NCI-H1694 treated with DMSO at 0.1 percent for 48 hours (cell line): Measurements from ENCODE around the gene METRN.

Experiments used
- DNase-seq: peaks from one replicate; lab custom pipeline; 2025; lab: John Stamatoyannopoulos, UW

The METRN gene

DNA sequence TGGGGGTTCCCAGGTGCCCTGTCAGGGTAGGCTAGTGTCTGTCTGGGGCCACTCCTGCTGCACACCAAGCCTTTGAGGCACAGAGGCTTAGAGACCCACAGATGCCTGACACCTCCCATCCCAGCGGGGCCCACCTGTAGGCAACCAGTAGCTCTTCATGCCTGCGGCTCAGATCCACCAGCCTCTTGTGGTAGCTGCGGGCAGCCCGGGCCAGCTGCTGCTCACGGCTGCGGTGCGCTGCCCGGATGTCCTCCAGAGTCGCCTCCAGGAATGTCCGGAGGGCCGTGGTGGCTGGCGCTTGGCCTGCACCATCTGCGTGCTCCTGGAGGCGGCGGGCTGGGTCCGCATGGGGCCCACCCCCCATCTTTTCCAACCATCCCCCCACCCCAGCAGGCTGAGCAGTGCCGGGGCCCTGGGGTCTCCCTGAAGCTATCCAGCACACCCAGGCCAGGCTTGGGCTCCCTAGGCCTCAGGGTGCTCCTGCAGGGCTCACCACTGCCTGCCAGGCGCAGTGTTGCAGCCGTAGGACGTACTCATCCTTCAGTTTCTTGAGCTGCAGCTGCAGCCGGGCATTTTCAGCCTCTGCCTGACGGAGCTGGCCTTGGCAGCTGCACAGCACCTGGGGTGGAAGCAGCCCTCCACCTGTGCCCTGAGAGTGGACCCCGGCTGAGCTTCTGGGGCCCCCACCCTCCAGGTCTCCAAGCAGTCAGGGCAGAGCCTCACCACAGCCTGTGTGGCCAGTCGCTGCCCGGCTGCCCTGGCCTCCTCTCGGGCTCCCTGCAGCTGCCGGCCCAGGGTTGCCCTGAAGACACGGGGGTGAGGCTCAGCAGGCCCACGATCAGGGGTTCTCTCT, 9.5 kb downstream of the METRN start:
- DNase-seq, result no peak

DNA sequence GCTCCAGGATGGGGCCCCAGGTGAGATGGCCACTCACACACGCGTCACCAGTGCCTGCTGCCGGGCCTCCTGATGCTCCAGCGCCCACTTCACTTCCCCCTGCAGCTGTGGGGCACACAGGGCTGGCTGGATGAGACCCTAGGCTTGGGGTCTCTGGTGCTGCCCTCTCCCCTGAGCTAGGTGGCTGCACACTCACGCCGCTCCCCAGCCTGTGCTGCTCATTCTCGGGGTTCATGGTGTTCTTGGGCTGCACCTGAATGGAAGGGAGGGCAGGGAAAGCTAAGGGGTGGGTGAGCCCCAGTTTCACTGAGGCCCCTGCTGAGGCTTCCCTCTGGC, 10.1 kb downstream of the METRN start:
- DNase-seq, result no peak

DNA sequence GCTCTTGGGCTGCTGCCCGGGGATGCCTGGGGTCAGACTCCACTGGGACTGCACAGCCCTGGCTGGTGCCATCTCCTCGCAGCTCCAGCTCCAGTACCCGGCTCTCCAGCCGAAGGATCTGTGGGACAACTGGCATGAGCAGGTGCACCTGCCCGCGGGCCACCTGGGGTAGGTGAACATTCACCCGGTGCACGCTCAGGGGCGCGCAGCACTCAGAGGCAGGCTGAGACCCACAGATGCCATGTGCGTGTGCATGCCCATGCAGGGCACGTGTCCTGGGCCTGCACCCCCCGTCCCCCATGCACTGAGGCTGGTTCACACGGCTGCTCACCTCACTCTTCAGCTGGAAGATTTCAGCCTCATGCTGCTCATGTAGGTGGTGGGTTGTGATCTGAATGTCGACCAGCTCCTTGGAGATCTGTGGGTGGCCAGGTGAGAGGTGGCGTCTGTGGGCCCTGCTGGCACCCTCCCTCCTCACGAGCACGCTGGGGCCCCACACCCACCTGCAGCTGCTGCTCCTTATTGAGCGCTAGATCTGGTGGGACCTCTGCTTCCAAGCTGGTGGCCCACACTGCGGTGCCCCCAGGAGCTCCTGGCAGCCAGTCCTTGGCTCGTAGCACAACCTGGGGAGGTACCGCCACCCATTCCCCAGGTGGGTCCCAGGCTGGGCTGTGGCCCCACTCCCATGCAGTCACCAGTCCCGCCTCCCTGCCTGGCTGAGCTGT, 10.7 kb downstream of the METRN start:
- no peak for DNase-seq

- no peak for DNase-seq
Observed at GRCh38 chr16:726188-726437, 11.2 kb downstream of the METRN start.

- DNase-seq, result no peak
Observed at GRCh38 chr16:726438-727290, 11.7 kb downstream of the METRN start, which contains the start of the genes CCDC78 and HAGHL. Gene CCDC78 (minus strand): TSS chr16:726443. CDS start chr16:726367, 76 bp downstream. Gene HAGHL (plus strand): TSS chr16:727106. CDS start chr16:727510, 404 bp downstream.

GRCh38 chr16:727291-727977, 12.5 kb downstream of the METRN start:
- DNase-seq, result no peak

- DNase-seq, result no peak
Observed at GRCh38 chr16:728131-728889, 13.4 kb downstream of the METRN start.

DNA sequence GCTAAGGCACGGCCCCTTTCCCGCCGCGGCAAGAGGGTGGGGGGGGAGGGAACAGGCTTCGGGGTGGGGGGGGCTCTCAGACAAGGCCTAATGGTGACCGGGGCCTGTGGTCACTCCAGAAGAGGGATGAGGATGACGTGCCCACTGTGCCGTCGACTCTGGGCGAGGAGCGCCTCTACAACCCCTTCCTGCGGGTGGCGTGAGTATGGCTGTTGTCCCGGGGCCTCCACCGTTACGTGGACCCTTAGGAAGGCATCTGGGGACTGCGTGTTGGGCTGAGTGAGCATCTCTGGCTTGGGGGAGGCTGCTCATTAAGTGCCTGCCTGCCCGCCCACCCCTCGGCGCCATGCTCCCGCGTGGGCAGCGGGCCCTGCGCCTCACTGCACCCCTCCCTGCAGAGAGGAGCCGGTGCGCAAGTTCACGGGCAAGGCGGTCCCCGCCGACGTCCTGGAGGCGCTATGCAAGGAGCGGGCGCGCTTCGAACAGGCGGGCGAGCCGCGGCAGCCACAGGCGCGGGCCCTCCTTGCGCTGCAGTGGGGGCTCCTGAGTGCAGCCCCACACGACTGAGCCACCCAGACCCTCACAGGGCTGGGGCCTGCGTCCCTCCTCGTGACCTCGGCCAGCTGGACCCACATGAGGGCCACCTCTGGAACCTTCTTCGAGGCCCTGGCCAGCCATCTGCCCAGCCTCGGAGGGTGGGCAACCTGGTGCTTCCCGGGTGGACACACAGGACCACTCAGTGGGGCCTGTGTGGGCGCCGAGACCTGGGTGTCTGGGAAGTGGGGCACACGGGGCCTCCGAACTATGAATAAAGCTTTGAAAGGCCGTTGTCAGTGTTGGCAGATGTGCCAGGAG, 14.2 kb downstream of the METRN start:
- no peak for DNase-seq

DNA sequence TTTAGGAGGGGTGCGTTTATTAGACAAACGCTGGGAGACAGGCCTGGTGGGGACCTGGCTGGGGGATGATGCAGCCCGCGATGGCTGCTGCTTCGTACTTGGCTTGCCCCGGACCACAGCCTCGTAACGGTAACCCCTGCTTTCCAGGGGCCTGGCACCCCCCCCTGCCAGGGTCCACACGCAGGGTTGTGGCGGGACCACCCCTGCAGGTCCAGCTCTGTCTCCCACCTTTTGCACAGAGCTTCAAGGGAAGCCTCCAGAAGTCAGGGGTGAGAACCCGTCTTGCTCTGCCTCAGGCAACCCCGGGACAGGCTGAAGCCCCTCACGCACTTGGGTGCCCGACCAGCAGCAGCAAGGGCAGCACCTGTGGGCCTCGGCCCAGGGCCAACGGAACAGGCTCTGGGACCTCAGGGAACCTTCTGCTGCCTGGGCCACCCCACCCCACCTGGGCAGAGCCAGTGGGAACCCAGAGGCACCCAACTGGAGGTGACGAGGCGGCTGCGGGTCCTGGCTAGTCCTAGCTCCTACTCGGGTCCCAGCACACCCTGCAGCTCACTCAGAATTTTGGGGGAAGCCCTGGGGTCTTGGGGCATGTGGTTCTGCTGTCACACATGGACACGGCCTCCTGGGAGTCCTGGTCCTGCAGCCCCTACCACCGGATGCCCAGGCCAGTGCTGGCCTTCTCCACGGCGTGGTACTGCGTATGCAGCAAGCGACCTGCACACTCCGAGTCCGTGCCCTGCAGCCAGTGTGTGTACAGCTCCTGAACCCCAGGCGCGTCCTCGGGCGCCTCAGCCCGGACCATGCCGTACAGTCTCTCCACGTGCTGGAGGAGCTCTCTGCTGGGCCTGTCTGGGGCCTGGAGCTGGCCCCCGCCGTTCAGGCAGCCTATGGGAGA, 15.1 kb downstream of the METRN start:
- DNase-seq, result no peak

DNA sequence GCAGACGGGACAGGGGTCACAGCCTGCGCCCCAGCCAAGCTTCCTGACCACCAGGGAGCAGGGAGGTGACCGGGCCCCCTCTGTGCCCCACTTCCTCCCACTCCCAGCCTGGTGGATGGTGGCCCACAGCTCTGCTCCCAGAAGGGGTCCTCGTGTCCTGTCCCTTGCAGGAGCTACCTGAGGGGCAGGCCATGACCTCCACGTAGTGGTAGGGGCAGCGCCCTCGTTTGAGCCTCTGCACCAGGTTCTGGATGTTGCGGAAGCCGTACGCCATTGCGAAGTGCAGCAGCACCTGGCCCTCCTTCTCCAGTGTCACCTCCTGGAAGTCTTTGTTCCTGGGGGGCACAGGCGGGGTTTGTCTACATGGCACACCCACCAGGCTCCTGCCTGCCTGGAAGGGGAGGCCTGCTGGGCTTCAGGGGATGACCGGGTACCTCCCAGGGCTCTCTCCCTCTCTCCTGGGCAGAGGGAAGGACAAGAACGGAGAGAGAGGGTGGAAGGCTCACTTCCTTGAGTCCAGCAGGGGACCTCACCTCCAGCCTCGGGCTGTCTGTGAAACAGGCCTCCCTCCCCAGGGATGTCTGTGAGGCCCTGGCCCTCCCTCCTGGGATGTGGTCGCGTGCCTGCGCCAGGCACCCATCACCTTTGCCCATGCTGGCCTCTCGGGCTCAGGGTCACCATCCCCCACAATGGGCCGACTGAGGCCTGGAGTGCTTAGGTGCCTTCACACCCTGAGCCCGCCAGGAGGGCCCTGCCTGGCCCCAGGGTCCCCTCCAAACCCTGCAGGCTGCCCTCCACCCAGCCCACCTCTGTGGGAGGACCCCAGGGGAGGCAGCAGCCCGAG, 16.0 kb downstream of the METRN start:
- no peak for DNase-seq

- no peak for DNase-seq
Observed at GRCh38 chr16:732332-732731, 17.4 kb downstream of the METRN start.

- no peak for DNase-seq
Observed at GRCh38 chr16:732936-733335, 18.0 kb downstream of the METRN start.

DNA sequence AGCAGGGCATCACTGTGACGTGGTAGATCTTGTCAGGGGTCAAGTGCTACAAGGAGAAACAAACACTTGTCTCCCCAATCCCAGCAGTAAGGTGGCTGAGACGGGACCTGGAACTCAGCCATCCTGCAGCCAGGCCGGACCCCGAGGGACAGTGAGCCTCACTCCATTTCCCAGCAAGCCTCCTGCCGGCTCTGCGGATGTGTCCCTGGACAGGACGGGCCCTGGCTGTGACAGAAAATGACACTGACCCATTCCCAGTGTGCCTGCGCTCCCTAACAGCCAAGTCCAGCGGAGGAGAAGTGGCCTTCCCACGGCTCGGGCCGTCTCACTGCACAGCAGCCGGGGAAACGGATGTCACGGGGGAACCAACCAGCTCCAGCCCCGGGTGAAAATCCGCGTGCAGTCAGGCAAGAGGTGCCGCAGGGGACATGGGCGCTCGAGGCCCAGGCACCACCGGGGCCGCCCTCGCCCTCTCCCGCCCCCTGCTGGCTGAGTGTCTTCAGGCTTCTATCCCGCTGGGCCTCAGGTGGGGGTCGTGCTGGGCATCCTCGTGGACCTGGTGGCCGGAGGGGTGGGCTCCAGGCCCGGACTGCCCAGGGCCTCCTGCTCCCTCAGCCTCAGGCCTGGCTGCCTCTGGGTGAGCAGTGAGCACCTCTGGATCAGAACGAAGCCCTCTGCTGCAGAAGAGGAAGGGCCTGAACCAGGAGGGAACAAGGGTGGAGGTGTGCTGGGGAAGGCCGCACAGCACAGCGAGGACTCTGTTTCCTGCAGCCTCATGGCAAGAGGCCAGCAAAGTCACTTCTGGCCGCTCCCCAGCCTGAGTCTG, 18.7 kb downstream of the METRN start:
- no peak for DNase-seq

DNA sequence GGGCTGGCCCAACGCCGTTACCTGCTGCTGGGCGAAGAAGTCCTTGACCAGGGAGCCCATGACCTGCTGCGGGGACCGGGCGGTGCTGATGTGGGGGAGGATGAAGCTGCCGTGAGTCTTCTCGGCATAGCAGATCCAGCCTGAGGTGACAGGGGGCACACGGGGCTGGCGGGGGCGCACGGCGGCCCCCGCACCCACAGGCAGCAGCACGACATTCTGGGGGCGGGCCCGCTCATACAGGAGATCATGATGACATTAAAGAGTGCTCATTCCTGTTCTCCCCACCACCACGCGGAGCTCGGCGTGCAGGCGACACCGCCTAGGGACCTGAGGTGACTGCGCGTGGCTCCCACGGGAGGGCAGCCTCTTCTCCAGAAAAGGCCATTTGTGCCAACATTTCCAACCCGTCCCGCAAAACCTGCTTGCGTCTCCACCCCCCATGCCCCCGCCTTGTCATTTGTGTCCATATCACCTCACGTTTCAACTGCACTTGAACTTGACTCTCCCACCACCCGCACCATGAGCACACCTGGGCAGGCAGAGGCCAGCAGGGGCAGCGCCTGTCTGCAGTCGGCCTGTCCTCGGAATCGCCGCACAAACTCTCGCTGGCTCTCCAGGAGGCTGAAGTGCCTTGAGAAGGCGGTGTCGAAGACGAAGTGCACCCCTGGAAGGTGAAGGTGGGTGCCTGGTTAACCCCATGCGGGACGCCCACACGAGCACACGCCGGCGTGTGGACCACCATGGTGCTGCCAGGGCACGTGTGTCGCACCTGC, 19.5 kb downstream of the METRN start:
- DNase-seq, result no peak

DNA sequence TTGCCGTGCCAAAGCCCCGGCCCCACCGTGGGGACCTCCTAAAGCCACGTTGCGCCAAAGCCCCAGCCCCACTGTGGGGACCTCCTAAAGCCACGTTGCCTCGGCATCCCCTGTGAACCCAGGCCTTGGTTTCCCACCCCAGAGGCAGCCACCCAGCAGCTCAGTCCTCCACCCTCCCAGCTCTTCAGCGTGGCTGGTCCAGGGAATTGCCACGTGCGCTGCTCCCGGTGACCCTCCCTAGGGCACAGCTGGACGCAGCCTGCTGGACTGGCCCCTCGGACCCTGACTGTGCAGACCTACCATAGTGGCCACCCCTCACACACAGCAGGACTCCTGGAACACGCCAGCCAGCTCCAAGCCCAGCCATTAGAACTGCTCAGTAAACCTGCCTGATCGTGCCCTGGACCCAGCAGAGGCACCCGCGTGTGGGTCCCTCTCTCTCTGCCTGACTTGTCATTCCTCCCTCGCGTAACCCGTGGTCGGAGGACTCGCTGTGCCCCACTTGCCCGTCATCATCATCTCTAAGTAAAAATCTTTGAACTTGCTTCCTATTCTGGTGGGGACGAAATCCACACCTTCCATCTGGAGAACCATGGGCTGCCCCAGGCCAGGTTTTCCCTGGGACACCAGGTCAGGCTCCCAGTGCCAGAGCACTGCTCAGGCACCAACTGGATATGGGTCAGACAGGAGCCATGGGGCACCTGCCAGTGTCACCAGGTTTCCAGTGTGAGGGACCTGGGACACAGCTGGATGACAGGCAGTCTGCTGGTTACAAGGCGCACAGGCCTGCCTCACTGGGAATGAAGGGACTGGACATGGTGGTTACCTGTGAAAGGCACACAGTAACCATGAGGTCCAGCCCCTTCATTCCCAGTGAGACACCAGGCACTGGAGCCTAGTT, 20.3 kb downstream of the METRN start:
- DNase-seq, result no peak

- no peak for DNase-seq
Observed at GRCh38 chr16:735982-736453, 21.1 kb downstream of the METRN start.
